ENCODE results near the gene HTR3D. TPM values are rescaled to one million over a fixed set of nuclear protein-coding genes. Genes with fewer than 3 reads are reported as not detected.
A peak's percentile ranks its signal among the peaks of the same experiment; 100 is the strongest.
"Not testable (repeated sequence)": the region's sequence is repeated elsewhere in the genome, so short reads cannot be mapped to it uniquely, and the experiment has no call there.

The HTR3D gene
- total RNA-seq, 1 donor from 2014 or later = not detected

DNA sequence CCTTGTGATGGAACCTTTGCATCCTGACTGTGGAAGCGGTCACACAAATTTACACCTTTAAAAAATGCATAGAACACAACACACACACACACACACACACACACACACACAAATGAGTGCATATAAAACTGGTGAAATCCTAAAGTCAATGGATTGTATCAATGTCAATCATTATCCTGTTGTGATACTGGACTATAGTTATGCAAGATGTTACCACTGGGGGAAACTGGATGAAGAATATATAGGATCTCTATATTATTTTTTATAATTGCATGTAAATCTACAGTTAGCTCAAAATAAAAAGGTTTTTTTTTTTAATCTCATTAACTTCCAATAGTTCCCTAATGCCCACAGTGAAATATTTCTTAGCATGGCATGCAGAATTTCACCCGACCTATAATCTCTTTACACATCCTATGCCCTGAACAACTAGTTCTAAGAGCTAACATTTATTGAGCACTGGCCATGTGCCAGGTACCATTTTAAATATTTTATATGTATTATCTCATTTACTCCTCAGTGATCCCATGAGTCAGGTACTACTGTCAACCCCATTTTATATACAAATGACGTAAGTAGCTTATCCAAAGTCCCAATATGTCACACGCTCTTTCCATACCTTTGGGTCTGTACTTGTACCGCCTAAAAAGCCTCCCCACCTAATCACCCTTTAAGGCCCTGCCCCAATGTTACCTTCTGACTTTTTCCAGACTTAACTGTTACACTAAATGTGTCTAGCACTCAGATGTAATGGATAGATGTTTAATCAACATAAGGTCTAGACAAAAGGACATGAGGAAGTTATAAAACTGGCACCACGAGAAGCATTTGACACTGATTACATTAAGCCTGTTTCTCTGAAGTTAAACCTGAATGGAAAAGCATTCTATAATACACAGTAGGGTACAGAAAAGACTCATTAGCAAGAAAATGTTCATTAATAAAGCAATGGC lies 19.3 kb upstream of the HTR3D start:
- intact Hi-C loops (cut with DNase I) = no loop called here
- DNase-seq (no peak), ATAC-seq (ENCODE audit: poor library complexity) (no peak)

DNA sequence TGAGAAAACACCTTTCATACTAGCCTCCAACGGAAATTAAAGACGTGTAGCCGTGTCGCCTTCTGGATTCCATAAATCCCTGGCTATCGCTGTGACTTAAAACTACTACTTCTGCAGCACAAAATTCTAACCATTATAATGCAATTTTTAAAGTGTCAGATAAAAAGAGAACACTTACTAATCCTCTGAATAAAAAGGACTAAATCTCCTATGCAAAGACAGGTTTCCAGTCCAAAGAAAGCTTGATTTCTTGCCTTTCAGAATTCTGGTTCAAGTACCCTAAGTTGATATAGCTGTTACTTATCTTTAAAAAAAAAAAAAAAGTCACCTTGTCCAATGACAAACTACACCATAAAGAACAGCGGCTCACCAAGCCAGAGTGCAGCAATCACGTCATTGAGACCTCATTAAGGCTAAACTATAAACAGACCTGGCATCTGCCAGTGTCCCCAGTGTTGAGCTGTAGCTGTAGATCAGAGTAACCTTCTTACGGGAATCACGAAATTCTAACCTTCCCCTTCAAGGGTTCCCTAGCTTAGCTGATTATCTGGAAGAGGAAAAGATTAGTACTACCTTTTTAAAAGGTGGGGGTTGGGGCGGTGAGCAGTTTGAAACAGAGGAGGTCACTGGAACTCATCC lies 16.0 kb upstream of the HTR3D start:
- intact Hi-C loops (cut with DNase I) = no loop called here
- DNase-seq = no peak
- ATAC-seq (ENCODE audit: poor library complexity) = peak; percentile 55

DNA sequence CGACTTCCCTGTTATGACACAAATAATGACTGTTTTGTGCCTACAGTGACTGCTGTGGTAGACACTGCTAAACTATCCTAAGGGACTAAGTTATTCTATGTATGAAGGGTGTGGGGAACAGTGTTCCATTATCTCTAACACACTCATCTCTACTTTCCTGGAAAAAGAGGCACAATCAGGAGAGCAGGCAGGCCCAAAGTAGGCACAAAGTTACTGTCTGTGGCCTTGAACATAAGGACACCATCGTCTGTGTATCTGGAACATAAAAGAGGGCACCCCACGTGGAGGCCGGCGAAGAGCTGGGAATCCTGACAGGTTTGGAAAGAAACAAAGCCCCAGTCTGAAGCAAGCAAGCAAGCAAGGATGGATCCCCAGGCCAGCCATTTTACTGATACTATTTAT lies 15.4 kb upstream of the HTR3D start:
- ATAC-seq (ENCODE audit: poor library complexity) = no peak
- intact Hi-C loops (cut with DNase I) = no loop called here
- no peak for DNase-seq

DNA sequence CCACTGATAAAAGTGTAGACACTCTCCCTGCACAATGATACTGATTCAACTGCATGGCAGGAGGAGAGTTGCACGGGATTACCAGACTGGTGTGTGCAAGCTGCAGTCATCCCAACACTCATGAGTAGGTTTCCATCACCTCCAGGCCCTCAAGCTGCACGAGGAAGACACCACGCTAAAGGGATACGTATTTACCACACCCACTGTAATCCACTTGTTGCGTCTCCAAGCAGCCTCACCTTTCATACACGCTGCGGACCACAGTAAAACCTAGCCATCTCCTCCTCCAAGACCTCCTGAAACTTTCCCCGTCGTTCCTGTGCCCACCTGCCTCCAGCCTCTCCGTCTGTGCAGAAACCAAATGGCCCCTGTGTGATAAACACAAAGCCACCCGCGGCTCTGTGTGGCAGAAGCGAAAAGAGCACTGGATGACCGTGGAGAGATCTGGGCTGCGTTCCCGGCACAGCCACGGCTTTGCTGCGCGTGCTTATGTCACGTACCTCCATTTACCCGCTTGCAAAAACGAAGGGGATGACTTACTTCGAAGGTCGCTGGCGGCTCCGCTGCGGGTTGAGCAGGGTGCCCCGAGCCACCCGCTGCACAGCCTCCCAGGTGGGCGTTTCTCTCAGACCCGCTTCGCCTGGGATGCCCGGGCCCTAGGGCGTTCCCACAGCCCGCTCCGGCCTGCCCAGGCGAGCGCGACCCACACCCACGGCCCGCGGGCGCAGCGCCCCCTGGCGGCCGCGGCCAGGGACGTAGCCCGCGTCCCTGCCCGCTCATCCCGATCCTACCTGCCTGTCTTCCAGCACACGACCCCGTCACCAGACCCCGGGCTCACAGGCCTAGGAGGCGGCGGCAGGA lies 14.5 kb upstream of the HTR3D start:
- DNase-seq (peak; percentile 79), ATAC-seq (ENCODE audit: poor library complexity) (peak; percentile 94)
- intact Hi-C loops (cut with DNase I) = no loop called here

DNA sequence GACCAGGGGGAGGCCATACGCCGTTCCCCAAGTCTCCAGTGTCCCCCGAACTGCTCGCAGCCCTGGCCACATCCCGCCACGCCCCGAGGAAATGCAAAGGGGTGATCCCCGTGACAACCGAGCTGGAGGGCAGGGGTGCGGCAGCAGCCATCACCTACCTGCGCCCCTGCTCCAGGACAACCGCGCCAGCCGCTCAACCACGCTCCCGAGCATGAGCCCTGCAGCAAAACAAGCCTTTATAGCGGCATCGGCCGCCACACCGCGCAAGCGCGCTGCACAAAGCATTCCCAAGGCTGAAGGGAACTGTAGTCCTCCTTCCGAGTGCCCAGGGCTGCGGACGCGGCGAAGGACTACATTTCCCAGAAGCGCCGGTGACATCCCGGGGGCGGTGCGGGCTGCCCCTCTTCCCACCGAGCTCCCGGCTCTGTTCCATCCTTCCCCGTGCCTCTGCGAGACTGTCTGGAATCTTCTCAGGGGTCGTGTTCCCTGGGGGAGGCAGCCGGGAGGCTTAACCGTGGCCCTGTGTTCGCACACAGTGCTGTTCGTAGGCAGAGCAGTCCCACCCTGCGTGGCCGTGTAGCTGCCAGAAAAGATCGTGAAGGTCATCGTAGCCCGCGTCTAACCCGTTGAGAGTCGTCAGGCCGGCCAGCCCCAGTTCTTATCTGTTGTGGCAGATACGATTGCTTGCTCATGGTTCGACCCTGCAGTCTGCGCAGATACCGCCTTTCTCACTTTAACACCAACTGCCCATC lies 13.7 kb upstream of the HTR3D start, which contains the start of gene ABCC5:
ABCC5 (minus strand) TSS at position 213 of the 752 bp plus-strand sequence. CDS start 3,492 bp downstream, outside the sequence.
- peak; percentile 97 for ATAC-seq (ENCODE audit: poor library complexity)
- intact Hi-C loops (cut with DNase I) = no loop called here

DNA sequence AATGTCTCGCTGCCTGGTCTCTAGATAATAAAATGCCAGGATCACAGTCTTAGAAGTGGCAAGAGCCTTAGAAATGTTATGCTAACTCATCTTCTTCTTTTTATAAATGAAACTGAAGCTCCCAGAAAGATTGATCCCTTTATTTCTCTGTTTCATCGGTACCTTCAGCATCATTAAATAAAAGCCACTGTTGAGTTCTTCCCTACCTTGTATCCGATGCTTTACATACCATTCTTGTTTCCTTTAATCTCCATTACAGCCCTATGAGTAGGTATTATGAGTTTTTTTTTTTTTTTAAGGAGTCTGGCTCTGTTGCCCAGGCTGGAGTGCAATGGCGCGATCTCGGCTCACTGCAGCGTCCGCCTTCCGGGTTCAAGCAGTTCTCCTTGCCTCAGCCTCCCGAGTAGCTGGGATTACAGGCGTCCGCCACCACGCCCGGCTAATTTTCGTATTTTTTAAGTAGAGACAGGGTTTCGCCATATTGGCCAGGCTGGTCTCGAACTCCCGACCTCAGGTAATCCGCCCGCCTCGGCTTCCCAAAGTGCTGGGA lies 13.0 kb upstream of the HTR3D start:
- ATAC-seq (ENCODE audit: poor library complexity) = no peak
- intact Hi-C loops (cut with DNase I) = no loop called here
- DNase-seq = no peak

More for the DNA sequence above, 13.7 kb upstream of the HTR3D start, which contains the start of gene ABCC5:
- DNase-seq = peak; percentile 96

DNA sequence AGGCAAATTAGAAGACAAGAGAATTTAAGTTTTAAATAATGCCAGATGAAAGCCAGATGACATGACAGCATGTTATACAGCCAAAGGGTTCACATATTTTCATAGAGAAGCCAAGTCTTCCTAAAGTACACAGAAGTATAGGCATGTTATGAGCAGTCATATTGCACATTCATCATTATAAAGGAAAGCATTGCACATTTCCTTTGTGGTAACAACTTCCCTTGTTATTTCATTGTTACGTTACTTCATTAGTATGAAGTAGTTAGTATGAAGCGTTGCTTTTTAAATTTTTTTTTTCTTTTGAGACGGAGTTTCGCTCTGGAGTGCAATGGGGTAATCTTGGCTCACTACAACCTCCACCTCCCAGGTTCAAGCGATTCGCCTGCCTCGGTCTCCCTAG lies 9.2 kb upstream of the HTR3D start:
- intact Hi-C loops (cut with DNase I) = no loop called here
- ATAC-seq (ENCODE audit: poor library complexity) (no peak), DNase-seq (no peak)

DNA sequence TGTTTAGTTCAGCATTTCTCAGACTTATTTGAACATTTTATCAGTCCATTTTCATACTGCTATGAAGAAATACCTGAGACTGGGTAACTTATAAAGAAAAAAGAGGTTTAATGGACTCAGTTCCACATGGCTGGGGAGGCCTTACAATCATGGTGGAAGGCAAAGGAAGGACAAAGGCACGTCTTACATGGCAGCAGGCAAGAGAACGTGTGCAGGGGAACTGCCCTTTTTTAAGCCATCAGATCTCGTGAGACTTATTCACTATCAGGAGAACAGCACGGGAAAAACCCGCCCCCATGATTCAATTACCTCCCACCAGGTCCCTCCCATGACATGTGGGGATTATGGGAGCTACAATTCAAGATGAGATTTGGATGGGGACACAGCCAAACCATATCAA lies 6.3 kb upstream of the HTR3D start:
- ATAC-seq (ENCODE audit: poor library complexity); DNase-seq; intact Hi-C loops (cut with DNase I): not testable (repeated sequence)

DNA sequence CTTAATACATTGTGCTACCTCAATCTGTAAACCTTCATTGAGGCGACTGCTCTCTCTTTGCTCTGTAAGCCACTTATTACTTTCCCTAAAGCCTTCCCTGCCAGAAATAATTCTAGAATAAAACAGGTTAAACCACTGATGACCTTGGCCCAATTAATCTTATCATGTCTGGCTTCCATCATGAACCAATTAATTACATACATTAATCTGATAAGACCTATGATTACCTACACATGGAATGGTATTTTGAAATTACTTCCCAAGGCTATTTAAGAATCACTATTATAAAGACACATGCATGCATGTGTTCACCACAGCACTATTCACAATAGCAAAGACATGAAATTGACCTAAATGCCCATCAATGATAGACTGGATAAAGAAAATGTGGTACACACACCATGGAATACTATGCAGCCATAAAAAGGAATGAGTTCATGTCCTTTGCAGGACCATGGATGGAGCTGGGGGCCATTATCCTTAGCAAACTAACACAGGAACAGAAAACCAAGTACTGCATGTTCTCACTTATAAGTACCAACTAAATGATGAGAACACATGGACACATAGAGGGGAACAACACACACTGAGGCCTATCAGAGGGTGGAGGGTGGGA lies 3.2 kb upstream of the HTR3D start:
- intact Hi-C loops (cut with DNase I); DNase-seq; ATAC-seq (ENCODE audit: poor library complexity): not testable (repeated sequence)

DNA sequence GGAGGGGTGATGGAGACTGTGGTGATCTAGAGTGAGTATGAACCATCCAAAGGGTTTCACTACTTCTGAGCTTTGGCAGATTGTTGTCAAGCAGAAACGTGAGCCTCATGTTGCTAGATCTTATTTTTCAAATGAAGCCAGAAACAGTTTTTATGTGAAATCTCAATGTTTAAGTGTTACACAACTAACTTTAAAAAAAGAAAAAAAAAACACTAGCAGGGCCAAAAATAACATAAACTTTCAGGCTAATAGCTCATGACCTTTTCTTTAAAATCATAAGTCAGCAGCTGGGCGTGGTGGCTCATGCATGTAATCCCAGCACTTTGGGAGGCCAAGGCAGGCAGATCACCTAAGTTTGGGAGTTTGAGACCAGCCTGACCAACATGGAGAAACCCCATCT lies 2.1 kb upstream of the HTR3D start:
- ATAC-seq (ENCODE audit: poor library complexity) (no peak), DNase-seq (no peak)
- intact Hi-C loops (cut with DNase I) = no loop called here

DNA sequence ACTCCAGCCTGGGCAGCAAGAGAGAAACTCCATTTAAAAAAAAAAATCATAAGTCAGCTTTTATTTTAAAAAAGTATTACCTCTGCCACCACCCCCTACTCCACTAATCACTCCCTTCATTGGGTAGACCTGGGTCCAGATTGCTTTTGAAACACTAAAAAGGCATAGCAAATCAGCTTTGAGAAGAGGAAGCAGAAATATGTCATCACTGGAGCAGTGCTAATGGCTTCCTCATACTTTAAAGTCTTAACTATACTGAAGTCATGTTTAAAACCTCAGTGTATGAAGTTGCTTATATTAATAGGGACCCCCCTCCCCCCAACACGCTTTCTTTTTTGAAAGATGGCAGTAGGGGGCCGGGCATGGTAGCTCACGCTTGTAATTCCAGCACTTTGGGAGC lies 1.0 kb upstream of the HTR3D start:
- DNase-seq (no peak), ATAC-seq (ENCODE audit: poor library complexity) (no peak)
- intact Hi-C loops (cut with DNase I) = no loop called here

DNA sequence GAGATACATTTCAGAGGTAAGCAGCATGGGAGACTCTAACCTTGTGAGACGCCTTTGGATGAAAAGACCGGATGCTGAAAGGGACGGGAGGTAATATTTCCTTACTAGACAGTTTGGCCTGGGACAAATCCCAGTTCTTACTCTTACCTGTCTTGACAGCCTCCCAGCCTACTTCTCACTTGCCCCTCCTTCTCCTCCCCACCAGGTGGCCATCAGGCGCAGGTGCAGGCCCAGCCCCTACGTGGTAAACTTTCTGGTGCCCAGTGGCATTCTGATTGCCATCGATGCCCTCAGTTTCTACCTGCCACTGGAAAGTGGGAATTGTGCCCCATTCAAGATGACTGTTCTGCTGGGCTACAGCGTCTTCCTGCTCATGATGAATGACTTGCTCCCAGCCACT lies 6.3 kb downstream of the HTR3D start:
- no peak for DNase-seq
- no peak for ATAC-seq (ENCODE audit: poor library complexity)
- intact Hi-C loops (cut with DNase I) = no loop called here

DNA sequence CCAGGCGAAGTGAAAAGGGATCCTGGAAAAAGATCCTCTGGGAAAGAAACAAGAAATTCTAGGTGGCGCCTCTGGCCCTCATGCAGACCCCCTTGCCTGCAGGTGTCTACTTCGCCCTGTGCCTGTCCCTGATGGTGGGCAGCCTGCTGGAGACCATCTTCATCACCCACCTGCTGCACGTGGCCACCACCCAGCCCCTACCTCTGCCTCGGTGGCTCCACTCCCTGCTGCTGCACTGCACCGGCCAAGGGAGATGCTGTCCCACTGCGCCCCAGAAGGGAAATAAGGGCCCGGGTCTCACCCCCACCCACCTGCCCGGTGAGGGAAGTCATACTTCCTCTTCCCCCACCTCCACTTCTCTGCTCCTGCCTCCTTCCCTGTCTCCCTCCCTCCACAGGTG lies 6.8 kb downstream of the HTR3D start:
- intact Hi-C loops (cut with DNase I); ATAC-seq (ENCODE audit: poor library complexity); DNase-seq: not testable (repeated sequence)

DNA sequence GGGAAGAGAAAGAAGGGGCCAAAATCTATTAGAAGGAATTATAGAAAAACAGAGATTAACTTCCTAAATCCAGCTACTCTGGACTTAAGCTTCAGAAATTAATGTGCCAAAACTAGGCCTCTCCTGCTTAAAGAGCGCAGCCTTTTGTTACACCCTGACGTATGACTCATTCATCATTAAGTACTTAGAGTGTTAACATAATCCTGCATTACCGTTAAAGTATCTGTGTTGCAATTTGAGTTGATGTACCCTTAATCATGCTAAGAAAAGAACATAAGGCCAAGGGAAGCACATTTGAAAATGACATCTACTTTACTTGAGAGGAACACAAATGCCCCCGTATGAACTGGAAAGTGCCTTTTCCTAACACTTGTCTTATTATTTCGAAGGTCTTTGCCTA lies 7.9 kb downstream of the HTR3D start:
- no peak for DNase-seq
- intact Hi-C loops (cut with DNase I) = no loop called here
- no peak for ATAC-seq (ENCODE audit: poor library complexity)

DNA sequence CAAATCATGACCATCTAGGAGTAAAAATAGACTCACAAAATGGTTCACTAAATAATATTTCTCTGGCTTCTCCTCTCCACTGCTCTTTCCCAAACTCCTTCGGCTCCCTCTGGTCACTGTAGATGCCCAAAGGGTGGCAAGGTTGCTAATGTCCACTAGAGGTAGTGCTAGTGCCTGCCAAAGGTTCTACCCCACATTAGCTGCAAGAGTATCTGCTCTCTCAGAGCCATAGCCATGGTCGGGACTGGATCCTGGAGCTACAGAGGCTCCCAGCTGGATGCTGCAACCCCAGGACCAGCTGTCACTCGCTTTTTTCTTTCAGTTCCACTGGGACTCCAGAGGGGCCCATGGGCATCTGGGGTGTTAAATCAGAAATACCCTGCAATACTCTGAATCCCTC lies 8.5 kb downstream of the HTR3D start:
- intact Hi-C loops (cut with DNase I) = no loop called here

DNA sequence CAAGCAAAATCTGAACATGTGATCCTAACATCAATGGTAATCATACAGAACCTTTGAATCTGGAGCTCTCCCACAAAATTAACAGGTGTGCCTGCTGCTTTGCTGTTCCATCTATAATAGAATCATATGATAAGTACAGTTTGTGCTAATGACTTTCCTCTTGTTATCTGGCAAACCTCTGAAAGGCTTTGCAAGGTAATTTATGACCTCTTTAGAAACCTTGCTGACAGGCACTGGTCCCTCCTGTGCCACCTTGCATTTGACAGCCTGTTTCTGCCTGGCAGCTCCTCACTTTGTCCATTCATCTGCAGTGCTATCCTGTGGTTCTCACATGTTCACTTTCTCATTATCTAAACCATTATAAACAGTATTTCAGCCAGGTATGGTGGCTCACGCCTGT lies 11.1 kb downstream of the HTR3D start:
- no peak for DNase-seq
- intact Hi-C loops (cut with DNase I) = no loop called here
- ATAC-seq (ENCODE audit: poor library complexity) = no peak

More for the DNA sequence above, 8.5 kb downstream of the HTR3D start:
- ATAC-seq (ENCODE audit: poor library complexity) (no peak), DNase-seq (no peak)

DNA sequence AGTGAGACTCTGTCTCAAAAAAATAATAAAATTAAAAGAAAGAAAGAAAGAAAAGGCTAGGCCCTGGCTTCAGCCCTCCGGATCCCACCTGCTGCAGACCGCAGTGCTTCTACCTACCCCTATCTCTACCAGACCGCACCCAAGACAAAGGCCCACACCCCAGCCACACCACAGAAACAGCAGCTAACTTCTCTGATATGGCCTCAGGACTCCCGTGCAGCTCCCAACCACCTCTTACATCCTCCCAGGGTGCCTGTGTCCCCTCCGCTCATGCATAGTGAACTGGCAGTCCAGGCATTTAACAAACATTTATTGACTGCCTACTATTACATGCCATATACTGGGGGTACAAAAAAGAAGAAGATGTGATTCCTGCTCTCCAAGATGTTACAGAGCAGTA lies 14.5 kb downstream of the HTR3D start:
- no peak for DNase-seq
- intact Hi-C loops (cut with DNase I) = no loop called here
- ATAC-seq (ENCODE audit: poor library complexity) = no peak

Measured in Right ventricle myocardium superior (tissue), 1 donor.